Measurements from ENCODE around the gene ATN1. TPM values are rescaled to one million over a fixed set of nuclear protein-coding genes. Genes with fewer than 3 reads are reported as not detected.
A peak's percentile ranks its signal among the peaks of the same experiment; 100 is the strongest.

Gene ATN1
- total RNA-seq, 1 experiment from 2014 or later = 3.1 TPM

DNA sequence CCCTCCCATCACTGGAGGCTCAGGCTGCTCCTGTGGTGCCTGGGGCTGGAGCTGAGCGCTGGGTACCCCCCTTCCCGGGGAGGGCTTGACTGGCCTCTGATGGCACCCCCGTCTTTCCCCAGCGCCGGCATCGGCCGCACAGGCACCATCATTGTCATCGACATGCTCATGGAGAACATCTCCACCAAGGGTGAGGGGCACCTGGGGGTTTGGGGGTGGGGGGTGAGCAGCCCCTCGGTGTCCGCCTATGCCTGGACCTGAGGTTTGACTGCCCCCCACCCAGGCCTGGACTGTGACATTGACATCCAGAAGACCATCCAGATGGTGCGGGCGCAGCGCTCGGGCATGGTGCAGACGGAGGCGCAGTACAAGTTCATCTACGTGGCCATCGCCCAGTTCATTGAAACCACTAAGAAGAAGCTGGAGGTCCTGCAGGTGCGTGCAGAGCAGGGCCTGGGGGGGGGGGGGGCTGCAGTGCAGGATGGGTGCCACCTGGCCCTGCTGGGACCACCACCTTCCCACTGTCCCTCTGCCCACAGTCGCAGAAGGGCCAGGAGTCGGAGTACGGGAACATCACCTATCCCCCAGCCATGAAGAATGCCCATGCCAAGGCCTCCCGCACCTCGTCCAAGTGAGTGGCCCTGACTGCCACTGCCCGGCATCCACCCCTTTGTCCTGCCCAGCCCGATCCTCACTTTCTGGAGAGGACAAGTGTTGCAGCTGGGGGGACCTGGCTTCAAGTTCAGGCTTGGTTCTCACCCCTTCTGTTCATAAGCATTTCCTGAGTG is 32.2 kb downstream of the ATN1 start:
- in situ Hi-C loops (cut with HindIII; ENCODE audit: low pct_unique_long_range_greater_than_20kb, low sequenced_read_pairs) = no loop called here
- DNase-seq (ENCODE audit: low read depth, low spot score) = no peak

DNA sequence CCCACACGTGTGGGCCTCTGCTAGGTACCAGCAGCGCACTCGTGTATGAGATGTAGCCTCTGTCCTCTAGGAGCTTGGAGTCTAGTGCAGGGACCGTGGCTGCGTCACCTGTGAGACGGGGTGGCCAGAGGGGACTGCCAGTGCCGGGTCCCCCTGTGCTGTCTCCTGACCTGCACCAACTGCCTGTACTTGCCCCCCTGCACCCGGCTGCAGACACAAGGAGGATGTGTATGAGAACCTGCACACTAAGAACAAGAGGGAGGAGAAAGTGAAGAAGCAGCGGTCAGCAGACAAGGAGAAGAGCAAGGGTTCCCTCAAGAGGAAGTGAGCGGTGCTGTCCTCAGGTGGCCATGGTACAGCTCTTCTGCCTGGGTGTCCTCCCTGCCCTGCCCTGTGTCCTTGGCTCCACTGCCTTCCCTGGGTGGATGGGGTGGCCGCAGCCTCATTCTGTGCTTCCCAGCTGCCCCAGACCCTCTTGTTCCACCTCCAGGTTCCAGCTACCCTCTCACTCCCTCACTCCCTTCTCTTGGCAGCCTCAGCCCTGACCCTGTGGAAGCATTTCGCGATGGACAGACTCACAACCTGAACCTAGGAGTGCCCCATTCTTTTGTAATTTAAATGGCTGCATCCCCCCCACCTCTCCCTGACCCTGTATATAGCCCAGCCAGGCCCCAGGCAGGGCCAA is 33.0 kb downstream of the ATN1 start:
- in situ Hi-C loops (cut with HindIII; ENCODE audit: low pct_unique_long_range_greater_than_20kb, low sequenced_read_pairs) = no loop called here
- DNase-seq (ENCODE audit: low read depth, low spot score) = peak; percentile 44

DNA sequence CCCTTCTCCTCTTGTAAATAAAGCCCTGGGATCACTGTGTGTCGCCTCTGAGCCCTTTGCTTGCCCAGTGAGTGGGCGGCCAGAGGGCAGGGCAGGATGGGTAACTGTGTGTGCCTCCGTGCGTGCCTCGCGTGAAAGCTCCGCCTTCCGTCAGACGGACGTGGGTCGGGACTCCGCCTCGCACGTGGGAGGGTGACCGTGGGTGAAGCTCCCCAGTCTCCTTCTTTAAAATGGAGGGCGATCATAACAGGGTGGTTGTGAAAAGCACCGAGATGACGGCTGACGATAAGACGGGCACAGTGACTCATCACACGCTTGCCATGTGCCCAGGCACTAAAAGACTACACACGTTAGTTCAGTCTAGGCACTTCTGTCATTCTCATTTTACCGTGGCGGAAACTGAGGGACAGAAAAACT is 33.5 kb downstream of the ATN1 start:
- peak; percentile 52 for DNase-seq (ENCODE audit: low read depth, low spot score)
- in situ Hi-C loops (cut with HindIII; ENCODE audit: low pct_unique_long_range_greater_than_20kb, low sequenced_read_pairs) = no loop called here

DNA sequence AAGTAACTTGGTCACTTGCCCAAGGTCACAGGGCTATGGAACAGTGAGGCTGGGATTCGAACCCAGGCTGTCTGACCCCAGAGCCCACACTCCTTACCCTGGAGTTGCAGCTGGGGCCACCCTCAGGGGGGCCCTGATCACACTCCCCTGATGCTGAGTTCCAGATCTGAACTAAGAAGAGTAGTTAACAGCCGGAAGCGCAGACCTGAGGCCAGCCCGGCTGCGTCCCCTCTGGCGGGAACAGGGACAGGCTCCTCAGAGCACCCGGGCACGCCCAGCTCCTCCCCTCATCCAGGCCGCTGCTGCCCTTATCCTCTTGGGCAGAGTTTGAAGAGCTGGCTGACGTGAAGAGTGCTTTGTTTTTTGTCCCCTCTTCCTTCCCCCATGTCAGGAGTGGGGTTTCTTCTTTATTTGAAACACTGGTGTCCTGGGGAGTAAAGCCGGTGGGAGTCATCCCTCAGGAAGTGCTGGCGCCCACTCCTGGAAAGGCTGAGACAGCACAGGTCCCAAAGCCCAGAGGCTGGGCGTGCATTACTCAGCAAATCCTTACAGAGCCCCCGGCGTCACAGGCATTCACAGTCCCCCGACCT is 34.0 kb downstream of the ATN1 start:
- in situ Hi-C loops (cut with HindIII; ENCODE audit: low pct_unique_long_range_greater_than_20kb, low sequenced_read_pairs) = no loop called here
- DNase-seq (ENCODE audit: low read depth, low spot score) = peak; percentile 81

DNA sequence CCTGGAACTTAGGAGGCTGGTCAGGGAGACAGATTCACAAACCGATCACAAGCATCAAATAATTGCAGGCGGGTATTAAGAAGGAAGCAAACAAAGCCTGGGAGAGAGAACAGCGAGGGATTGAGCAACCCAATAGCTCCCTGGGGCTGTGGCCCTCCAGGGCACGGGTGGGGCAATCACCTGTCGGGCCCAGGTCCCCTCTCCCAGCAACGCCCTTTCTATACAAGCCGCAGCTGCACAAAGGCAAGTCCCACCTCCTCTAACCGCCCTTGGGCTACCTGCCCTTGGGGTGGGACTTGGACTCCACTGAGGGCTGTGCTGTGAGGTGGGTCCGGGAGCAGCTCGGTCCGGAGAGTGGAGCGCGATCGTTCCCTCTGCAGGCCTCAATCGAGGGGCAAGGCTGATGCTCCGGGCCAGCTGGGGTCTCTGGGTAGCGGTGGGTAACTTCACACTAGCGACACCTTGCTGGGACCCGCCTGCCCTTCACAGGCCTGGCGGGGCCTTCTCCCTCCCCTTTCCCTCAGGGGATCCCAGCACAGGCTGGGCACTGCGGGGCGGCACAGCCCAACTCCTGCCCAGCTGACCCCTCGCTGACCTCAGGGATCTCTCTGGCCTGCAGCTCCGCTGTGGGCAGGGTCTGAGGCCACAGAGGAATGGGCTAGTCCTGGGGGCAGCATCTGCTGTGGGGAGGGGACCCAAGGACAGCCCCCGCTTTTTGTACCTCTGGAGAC is 34.7 kb downstream of the ATN1 start:
- in situ Hi-C loops (cut with HindIII; ENCODE audit: low pct_unique_long_range_greater_than_20kb, low sequenced_read_pairs) = no loop called here
- DNase-seq (ENCODE audit: low read depth, low spot score) = no peak

DNA sequence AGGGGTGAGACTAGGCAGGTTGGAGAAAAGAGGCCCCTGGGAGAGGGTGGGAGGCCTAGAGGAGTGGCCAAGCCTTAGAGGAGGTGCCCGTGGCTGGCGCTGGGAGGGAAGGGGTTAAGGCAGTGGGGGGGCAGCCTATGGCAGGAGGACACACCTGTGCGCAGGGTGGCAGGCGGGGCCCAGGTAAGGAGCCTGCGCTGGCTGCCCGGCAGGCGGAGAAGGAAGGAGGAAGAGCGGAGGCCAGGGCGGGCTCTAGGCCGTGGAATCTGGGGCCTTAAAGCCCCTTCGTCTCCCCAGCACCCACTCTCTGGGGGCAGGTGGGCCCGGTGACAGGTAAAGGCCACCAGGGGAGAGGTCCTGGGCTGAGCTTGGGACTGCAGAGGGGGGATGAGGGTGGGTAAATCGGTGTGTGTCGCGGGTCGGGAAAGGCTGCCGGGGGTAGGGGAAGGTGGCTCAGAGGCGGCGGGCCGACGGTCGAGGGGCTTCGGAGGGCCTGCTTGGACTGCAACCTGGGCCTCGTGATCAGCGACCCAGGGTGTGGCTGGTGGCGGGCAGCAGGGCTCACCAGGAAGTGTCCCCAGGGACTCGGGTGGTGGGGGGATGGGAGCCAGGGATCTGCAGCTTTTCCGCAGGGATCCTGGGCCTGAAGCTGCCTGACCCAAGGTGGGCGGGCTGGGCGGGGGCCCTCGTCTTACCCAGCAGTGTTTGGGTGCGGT is 35.4 kb downstream of the ATN1 start:
- no peak for DNase-seq (ENCODE audit: low read depth, low spot score)
- in situ Hi-C loops (cut with HindIII; ENCODE audit: low pct_unique_long_range_greater_than_20kb, low sequenced_read_pairs) = no loop called here

DNA sequence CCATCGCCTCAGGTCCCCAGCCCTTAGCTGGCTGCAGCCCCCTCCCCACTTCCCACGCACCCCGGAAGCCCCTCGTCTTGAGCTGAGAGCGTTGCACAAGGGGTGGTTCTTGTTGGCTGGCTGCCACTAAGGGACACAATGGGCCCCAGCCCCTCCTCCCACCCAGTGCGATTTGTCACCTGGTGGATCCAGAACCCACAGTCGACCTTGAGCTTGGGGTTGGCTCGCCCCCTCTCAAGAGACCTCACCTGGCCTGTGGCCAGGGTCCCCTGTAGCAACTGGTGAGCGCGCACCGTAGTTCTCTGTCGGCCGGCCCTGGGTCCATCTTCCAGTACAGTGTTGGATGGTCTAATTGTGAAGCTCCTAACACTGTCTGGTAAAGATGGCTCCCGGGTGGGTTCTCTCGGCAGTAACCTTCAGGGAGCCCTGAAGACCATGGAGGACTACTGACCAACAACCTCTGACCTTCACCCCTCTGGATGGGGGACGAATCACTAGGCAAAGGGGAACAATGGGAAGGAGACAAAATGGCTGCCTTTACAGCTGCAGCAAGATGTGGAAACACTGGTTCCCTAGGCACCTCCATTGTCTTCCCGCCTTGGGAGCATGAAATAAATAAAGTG is 36.1 kb downstream of the ATN1 start:
- in situ Hi-C loops (cut with HindIII; ENCODE audit: low pct_unique_long_range_greater_than_20kb, low sequenced_read_pairs) = no loop called here
- DNase-seq (ENCODE audit: low read depth, low spot score) = no peak

DNA sequence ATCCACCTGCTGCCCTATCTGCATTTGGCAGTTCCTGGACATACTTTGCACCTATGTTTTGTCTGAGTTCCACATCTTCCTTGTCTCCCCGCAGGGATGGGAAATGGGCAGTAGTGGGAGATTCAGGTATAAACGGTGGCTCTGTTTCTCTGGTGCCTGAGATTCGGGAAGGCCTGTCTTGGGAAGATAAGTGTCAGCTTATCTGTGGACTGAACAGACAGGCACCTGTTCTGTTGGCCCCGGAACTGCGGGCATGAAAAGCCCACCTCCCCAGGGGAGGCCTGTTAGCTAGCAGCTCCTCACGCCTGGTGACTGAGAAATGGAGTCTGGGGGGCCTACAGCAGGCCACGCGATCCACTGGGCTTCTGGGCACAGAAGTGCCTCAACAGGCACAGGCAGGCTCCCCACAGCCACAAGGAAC is 36.9 kb downstream of the ATN1 start:
- DNase-seq (ENCODE audit: low read depth, low spot score) = no peak
- in situ Hi-C loops (cut with HindIII; ENCODE audit: low pct_unique_long_range_greater_than_20kb, low sequenced_read_pairs) = no loop called here

DNA sequence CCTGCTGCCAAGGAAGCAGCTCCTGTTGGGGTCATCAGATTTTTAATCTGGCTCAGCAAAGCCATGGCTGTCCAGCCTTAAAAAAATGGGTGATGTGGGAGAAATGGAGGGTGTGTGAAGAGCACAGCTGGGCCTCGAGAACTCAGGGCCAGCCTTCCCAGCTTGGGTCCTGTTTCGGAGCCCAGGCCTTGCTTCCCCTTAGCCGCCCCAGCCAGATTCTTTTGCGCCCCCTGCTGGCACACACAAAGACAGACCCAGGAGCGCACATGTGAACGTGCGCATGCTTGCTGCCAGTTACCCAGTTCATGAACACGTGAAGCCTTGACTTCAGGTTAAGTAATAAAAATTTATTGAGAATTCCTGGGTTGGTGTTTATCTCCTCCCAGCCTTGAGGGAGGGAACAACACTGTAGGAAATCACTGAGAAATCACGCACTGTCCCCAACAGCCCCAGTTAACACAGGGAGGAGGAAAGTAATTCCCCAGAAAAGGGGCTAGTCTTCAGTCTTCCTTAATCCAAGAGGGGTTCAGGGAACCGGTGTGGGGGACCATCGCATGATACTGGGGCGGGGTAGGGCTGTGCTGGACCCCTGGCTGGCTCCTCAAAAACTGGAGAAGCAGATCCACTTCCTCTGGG is 37.4 kb downstream of the ATN1 start:
- DNase-seq (ENCODE audit: low read depth, low spot score) = peak; percentile 88
- in situ Hi-C loops (cut with HindIII; ENCODE audit: low pct_unique_long_range_greater_than_20kb, low sequenced_read_pairs) = no loop called here

DNA sequence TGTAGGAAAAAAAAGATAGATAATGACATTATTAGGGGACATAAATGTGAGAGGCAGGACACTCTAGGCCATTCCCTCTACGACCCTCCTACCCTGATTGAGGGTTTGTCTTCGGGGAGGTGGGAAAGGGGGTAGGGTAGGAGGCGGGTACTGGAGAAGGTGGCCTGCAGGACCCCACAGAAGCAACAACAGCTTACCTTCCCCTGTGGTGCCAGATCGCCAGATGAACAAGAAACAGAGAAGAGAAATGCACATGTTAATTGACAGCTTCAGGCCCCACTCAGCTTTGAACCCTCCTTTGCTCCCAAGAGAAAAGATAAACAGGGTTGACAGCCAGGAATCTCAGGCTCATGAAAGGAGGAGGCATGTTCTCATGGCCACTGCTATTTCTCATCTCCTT is 38.0 kb downstream of the ATN1 start:
- in situ Hi-C loops (cut with HindIII; ENCODE audit: low pct_unique_long_range_greater_than_20kb, low sequenced_read_pairs) = no loop called here
- DNase-seq (ENCODE audit: low read depth, low spot score) = no peak

DNA sequence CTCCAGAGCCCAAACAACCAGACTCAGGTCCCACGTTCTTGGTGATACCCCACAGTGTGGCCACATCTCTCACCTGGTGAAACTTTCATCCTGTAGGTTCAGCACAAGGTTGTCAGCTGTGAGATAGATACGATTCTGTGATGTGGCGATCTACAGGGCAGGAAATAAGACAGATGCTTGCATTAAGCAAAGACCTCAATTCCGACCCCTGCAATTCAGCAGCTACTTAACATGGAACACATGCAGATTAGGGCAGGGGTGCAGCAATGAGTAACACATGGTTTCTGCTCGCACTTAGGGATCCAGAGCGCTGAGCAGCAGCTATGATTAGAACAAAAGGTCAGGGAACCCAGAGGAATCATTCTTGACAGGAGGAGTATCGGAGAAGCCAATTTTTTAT is 38.6 kb downstream of the ATN1 start:
- DNase-seq (ENCODE audit: low read depth, low spot score) = no peak
- in situ Hi-C loops (cut with HindIII; ENCODE audit: low pct_unique_long_range_greater_than_20kb, low sequenced_read_pairs) = no loop called here

DNA sequence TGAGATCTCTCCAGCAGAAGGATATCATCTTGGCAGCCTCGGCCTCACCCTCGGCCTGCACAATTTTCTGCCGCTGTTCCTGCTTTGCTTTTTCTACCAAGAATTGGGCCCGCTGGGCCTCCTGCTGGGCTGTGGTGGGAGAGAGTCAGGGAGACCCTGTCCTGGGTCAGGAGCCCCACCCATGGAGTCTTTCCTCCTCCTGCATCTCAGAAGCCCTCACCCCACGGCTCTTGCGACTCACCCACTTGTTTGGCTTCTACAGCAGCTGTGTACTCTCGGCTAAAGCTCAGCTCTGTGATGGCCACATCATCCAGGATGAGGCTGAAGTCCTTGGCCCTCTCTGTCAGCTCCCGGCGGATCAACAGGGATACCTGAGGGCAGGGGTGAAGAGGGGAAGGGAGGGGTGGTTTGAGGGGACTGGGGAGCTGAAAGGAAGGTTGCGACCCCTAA is 39.9 kb downstream of the ATN1 start:
- no peak for DNase-seq (ENCODE audit: low read depth, low spot score)
- in situ Hi-C loops (cut with HindIII; ENCODE audit: low pct_unique_long_range_greater_than_20kb, low sequenced_read_pairs) = no loop called here

DNA sequence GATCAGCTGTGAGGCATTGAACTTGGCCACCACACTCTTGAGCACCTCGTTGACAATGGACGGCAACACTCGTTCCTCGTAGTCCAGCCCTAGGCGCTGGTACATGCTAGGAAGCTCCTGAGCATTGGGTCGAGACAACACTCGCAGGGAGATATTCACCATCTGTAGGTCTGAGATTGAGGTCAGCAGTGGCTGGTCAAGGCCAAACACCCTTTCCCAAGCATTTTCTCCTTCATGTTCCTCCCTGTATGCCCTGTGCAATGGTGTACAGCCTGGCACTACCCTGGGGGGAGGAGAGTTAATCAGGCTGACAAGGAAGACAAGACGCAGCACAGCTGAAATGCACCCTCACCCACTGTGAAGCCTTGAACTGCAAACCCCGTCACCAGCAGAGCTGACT is 40.7 kb downstream of the ATN1 start:
- no peak for DNase-seq (ENCODE audit: low read depth, low spot score)
- in situ Hi-C loops (cut with HindIII; ENCODE audit: low pct_unique_long_range_greater_than_20kb, low sequenced_read_pairs) = no loop called here

DNA sequence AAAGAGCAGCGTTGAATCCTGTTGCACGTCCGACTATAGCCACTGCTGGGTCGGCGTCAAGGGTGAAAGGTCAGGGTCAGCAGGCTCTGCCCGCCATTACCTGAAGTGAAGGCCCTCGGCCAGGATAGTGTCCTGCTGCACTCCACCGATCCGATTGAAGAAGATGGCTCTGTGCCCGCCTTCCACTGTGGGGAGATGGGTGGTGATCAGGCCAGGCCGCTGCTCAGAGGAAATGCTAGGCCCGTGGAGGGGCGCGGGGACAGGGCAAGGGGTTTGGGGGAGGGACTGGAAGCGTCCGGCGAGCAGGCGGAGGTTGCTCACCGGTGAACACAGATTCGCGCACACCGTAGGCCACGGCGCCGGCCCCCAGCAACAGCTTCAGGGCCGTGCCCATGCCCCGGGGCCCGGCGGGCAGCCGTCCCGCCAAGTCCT is 42.4 kb downstream of the ATN1 start:
- DNase-seq (ENCODE audit: low read depth, low spot score) = no peak
- in situ Hi-C loops (cut with HindIII; ENCODE audit: low pct_unique_long_range_greater_than_20kb, low sequenced_read_pairs) = no loop called here

DNA sequence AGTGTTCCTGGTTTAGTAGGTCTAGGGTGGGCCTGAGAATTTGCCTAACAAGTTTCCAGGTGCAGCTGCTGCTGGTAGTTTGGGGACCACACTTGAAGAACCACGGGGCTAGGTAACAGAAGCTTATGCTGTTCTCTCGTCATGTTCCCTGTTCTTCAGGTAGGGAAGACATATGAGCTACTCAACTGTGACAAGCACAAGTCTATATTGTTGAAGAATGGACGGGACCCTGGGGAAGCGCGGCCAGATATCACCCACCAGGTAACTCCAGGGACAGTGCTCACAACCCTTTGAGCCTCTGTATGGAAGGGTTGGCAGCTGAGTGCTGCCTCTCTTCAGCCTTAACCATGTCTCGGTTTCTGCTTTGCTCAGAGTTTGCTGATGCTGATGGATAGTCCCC is 46.4 kb downstream of the ATN1 start:
- DNase-seq (ENCODE audit: low read depth, low spot score) = no peak
- in situ Hi-C loops (cut with HindIII; ENCODE audit: low pct_unique_long_range_greater_than_20kb, low sequenced_read_pairs) = no loop called here

DNA sequence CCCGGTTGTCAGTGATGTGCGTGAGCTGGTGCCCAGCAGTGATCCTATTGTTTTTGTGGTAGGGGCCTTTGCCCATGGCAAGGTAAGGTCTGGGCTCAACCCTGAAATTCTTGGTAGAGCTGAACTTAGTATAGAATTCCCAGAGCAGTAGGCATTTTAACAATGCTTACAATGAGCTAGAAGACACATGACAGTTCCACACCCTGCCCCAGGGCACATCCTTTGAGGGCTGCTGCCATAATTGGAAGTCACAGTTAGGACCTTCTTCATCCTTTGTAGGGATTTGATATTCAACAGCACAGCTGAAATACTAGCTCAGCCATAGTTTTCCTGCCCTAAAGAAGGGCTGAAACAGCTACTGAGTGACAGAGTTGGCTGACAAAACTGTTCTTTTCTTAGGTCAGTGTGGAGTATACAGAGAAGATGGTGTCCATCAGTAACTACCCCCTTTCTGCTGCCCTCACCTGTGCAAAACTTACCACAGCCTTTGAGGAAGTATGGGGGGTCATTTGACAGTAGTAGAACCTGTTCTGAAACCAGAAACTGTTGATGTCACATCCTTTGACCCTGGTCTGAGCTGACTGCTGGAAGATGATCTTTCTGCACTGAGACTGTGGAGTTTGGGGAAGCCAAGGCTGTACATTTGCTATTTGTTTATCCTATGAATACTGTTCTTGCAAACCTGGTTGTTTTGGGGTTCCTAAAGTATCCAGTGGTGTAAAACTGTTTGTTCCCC is 47.7 kb downstream of the ATN1 start:
- in situ Hi-C loops (cut with HindIII; ENCODE audit: low pct_unique_long_range_greater_than_20kb, low sequenced_read_pairs) = no loop called here

More for the DNA sequence above, 47.7 kb downstream of the ATN1 start:
- no peak for DNase-seq (ENCODE audit: low read depth, low spot score)

All from SK-MEL-5 (cell line).